AG04450 (cell line): ENCODE data around the gene B3GALT6. TPM values are rescaled to one million over a fixed set of nuclear protein-coding genes. Genes with fewer than 3 reads are reported as not detected.

Experiments
- CTCF ChIA-PET: fragments of 300-600, 350-600 bp; formaldehyde crosslinking; extraction: SDS; loops from one replicate; lab custom pipeline; 2022; ENCODE audit warnings: antibody characterized with exemption, inconsistent platforms; lab: Charles Lee
- POLR2A ChIA-PET: fragments of 350-600 bp; formaldehyde crosslinking; extraction: SDS; loops from one replicate; lab custom pipeline; 2021; ENCODE audit warnings: antibody characterized with exemption, inconsistent platforms; lab: Yijun Ruan, JAX
- DNase-seq: peaks from one replicate; pipeline ENCODE4 v3.0.0-alpha.2; 2011; ENCODE audit warnings: low read depth, low spot score
- H3K27ac ChIP-seq: one replicate; pipeline ENCODE4 v1.5.1; 2012; ENCODE audit warnings: low read depth, low read length, control low read depth
- H3K27me3 ChIP-seq: one replicate; pipeline ENCODE4 v1.6.0; 2012; ENCODE audit warnings: low read length; ENCODE audit not compliant: control insufficient read depth, insufficient read depth
- H3K4me3 ChIP-seq: 2 replicates; pipeline ENCODE4 v1.5.1; 2011; ENCODE audit warnings: mild to moderate bottlenecking, low read depth, low read length, control low read depth
- H3K9me3 ChIP-seq: 2 replicates; pipeline ENCODE4 v1.5.1; 2012; ENCODE audit warnings: low read length; ENCODE audit not compliant: control insufficient read depth, insufficient read depth
- polyA plus RNA-seq: library from polyadenylated mRNA; depleted of rRNA; stranded (reverse); fragments of >200 nt; gene quantifications from 2 replicates; pipeline ENCODE4 v1.2.3, GENCODE V29; 2011
- TF ChIP-seq, protein P1 (sequence below): IDR thresholded peaks from 2 replicates; pipeline ENCODE4 v1.5.1; 2011; ENCODE audit warnings: low read depth, low read length, control low read depth, inconsistent platforms

The B3GALT6 gene
- polyA plus RNA-seq, 1 experiment, result 15.2 TPM

DNA sequence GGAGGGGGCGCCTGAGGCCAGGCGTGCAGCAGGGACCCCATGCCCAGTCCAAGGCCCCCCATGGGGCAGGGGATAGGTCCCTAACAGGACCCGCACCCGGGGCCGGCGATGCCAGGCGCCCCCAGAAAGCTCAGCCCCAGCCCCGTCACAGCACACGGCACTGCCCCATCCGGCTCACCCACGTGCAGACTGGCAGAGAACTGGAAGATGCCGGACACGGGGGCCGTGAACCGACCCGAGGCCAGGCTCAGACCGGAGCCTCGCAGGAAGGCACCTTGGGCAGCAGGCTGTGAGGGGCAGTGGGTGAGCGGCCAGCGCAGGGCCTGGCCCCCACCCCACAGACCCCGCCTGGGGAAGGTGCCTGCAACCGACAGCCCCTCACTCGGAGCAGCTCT, 11.2 kb downstream of the B3GALT6 start:
- no peak for DNase-seq
- Histone ChIP-seq H3K4me3 (no peak overlapping the region), H3K27ac (no peak overlapping the region), H3K9me3 (no peaks in the 10 kb centered on the region; the same call in 1 of the 2 replicates), H3K27me3 (peaks cover 4% of the 10 kb centered on the region)
- TF ChIP-seq, protein P1, sequence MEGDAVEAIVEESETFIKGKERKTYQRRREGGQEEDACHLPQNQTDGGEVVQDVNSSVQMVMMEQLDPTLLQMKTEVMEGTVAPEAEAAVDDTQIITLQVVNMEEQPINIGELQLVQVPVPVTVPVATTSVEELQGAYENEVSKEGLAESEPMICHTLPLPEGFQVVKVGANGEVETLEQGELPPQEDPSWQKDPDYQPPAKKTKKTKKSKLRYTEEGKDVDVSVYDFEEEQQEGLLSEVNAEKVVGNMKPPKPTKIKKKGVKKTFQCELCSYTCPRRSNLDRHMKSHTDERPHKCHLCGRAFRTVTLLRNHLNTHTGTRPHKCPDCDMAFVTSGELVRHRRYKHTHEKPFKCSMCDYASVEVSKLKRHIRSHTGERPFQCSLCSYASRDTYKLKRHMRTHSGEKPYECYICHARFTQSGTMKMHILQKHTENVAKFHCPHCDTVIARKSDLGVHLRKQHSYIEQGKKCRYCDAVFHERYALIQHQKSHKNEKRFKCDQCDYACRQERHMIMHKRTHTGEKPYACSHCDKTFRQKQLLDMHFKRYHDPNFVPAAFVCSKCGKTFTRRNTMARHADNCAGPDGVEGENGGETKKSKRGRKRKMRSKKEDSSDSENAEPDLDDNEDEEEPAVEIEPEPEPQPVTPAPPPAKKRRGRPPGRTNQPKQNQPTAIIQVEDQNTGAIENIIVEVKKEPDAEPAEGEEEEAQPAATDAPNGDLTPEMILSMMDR, result no peak
- CTCF ChIA-PET, result interaction anchor here (0.5 to 1.2 kb wide), 2 partner anchors 122 to 259 kb away, joined by 3 read pairs; no protein-coding TSS in a partner anchor
- POLR2A ChIA-PET, result no interaction called here

DNA sequence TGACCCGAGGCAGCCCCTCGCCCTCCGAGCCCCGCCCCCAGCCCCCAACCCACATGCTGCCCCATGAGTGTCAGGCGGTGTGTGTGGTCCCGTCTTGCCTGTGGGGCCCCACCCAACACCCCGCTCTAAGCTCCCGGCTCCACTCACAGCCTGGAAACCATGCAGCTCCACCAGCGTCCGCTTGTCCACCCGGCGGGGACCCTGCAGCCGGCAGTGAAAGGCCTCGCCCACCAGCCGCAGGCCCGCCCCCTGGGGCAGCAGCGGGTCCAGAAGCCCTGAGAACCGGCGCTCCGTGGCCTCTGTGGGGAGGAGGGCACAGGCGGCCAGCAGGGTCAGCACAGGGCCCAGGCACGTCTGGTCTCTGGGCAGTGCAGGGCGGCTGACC, 11.8 kb downstream of the B3GALT6 start:
- DNase-seq, result no peak
- TF ChIP-seq, protein P1, result no peak
- ChIA-PET CTCF (interaction anchor here (0.6 to 1.2 kb wide), 2 partner anchors 85 to 122 kb away, joined by 3 read pairs; no protein-coding TSS in a partner anchor), POLR2A (interaction anchor here (0.6 to 0.8 kb wide), 2 partner anchors 21 to 61 kb away, joined by 3 read pairs; no protein-coding TSS in a partner anchor)
- H3K27ac ChIP-seq, result no peak overlapping the region
- H3K9me3 ChIP-seq, result no peaks in the 10 kb centered on the region; the same call in 1 of the 2 replicates
- H3K4me3 ChIP-seq, result no peak overlapping the region
- H3K27me3 ChIP-seq, result peaks cover 4% of the 10 kb centered on the region

DNA sequence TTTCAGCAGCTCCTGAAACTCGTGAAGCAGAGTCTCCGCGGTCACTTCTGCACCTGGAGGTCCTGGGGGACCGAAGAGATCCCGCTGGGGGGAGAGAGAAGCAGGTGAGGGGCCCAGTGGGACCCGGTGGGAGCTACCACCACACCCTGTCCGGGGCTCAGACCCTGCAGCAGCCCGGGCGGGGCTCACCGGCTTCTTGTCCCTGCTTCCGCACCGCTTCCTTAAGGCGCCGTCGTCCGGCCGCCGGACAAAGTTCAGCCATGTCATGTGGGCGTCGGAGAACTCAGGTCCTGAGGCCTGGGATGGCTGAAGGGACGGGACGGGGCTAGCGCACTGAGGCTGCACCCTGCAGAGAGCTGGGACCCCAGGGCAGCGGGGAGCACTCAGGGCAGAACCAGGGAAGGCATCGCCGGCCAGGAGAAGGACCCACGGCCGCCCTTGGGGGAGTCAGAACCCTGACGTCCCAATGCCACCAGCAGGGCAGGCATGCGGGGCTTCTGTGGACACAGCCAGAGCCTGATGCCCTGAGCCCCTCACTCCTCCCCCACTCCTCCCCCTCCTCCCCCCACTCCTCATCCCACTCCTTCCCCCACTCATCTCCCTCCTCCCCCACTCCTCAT, 12.3 kb downstream of the B3GALT6 start:
- no peak for DNase-seq
- Histone ChIP-seq H3K9me3 (no peaks in the 10 kb centered on the region; the same call in 1 of the 2 replicates), H3K4me3 (no peak overlapping the region), H3K27me3 (peaks cover 4% of the 10 kb centered on the region), H3K27ac (no peak overlapping the region)
- CTCF ChIA-PET, result interaction anchor here (0.6 to 1.2 kb wide), 2 partner anchors 85 to 123 kb away, joined by 3 read pairs; no protein-coding TSS in a partner anchor
- TF ChIP-seq, protein P1, result no peak
- POLR2A ChIA-PET, result interaction anchor here (0.6 to 0.8 kb wide), 2 partner anchors 21 to 61 kb away, joined by 3 read pairs; no protein-coding TSS in a partner anchor

DNA sequence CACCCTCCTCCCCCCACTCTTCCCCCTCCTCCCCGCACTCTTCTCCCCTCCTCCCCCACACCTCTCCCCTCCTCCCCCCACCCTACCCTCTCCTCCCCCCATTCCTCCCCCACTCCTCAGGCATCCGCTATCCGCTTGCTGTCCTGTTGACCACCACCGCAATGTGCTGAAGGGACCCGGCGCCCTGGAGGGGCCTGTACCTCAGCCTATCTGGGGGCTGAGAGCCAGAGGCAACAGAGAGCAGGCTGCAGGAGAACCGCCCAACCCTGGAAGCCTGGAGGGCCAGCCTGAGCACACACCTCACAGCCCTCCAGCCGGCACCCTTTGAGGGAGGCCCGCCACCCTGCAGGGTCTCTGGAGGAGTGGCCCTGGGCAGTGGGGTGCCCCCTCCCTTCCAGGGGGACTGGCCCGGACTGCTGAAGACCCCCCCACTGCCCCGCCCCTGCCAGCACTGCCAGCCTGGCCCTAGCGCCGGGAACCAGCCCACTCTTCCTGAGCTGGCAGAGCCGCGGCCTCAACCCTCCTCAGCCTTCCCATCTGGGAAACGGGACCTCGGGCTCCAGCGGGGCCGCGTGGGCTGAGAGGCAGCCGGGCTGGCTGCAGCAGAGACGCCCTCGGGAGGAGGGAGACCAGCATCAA, 13.3 kb downstream of the B3GALT6 start:
- TF ChIP-seq, protein P1, result no peak
- no peaks in the 10 kb centered on the region; the same call in 1 of the 2 replicates for H3K9me3 ChIP-seq
- DNase-seq, result no peak
- POLR2A ChIA-PET, result no interaction called here
- no peak overlapping the region for H3K4me3 ChIP-seq
- peaks cover 4% of the 10 kb centered on the region for H3K27me3 ChIP-seq
- H3K27ac ChIP-seq, result no peak overlapping the region
- CTCF ChIA-PET, result no interaction called here
